Mesangial cell (primary cell): ENCODE measurements around the gene SRSF8. TPM values are rescaled to one million over a fixed set of nuclear protein-coding genes. Genes with fewer than 3 reads are reported as not detected.

Experiments
- total RNA-seq: library from RNA; depleted of rRNA; stranded (reverse); fragments of >200 nt; gene quantifications from 2 replicates; pipeline ENCODE4 v1.2.3, GENCODE V29; 2015

The SRSF8 gene
- total RNA-seq = 17.4 and 20.2 TPM in 2 replicates

DNA sequence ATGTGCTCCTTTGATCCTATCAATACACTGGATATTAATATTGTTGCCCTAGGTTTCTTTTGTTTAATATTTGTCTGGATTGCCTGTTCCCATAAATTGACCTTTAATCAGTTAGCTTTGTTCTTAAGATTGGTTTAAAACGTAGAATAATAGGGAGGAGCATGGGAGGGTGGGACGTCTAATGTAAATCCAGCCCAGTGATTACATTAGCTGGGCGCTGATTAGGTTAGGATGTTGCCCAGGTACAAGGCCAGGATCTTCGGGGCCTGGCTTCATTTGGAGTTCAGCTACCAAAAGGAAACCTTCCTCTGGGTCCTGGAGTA is at the start of gene SRSF8:
TSS of gene SRSF8 (plus strand) at position 204 of the 323 bp plus-strand sequence. CDS start 308 bp downstream, outside the sequence.

DNA sequence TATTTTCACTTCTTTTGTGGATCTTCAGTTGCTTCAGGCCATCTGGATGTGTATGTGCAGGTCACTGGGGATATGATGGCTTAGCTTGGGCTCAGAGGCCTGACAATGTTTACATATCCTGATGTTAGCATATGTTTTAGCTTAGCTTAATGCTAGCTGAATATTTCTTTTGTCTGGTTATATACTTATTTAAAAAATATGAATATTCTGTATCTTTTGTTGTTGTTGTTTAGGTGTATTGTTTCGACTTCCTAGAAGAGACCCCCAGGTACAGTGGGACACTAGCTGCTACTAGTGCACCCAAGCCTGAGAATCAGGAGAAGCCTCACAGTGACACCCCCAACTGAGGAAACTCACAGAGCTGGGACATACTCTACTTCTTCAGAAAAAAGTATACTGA is 41.8 kb upstream of the SRSF8 start, which contains the start of gene KDM4E:
TSS of gene KDM4E (plus strand) at position 301 of the 400 bp plus-strand sequence. CDS start 300 bp downstream, outside the sequence.

DNA sequence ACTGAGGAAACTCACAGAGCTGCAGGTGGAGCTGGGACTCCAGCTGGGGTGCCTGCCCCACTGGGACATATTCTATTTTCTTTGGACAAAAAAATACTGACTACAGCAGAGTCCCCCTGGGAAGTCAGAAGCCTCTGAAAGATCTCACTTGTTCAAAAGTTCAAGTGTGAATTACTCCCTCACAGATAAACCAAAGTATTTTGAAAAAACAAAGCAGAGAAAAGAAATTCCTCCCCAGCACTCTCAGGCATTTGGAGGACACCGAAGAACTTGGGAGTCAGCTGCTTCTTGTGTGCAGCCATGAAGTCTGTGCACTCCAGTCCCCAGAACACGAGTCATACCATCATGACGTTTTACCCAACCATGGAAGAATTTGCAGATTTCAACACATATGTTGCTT is 17.6 kb upstream of the SRSF8 start, which contains the start of gene KDM4F:
TSS of gene KDM4F (plus strand) at position 301 of the 400 bp plus-strand sequence.

GRCh38 chr11:95089620-95090542 is 23.2 kb downstream of the SRSF8 start, which contains the start of gene ENDOD1:
Gene ENDOD1 (plus strand): TSS chr11:95089846. CDS start chr11:95089928, 82 bp downstream.

Other genes with a start within 250 kb of the SRSF8 start
- 16.5 and 24.0 TPM in 2 replicates for gene CWC15, start 93.4 kb upstream of the SRSF8 start, total RNA-seq
- 1.8 TPM in 2 replicates for gene KDM4D, start 93.2 kb upstream of the SRSF8 start, total RNA-seq
- not detected in 2 replicates for gene KDM4E, start 41.7 kb upstream of the SRSF8 start, total RNA-seq
- gene KDM4F, start 17.5 kb upstream of the SRSF8 start, total RNA-seq = not detected in 2 replicates
- gene ENDOD1, start 22.9 kb downstream of the SRSF8 start, total RNA-seq = 27.1 and 40.8 TPM in 2 replicates
- 2.9 and 10.0 TPM in 2 replicates for gene SESN3, start 164.3 kb downstream of the SRSF8 start, total RNA-seq